Progenitor cell of endocrine pancreas (in vitro differentiated cells): ENCODE results near the gene SPRING1. TPM values are rescaled to one million over a fixed set of nuclear protein-coding genes. Genes with fewer than 3 reads are reported as not detected.

Experiments
- DNase-seq: peaks from one replicate; pipeline ENCODE4 v3.0.0; 2021; ENCODE audit warnings: low spot score; ENCODE audit not compliant: unreplicated experiment
- H3K27ac Mint-ChIP-seq: 2 replicates; pipeline ENCODE4 v1.8.0; 2021; ENCODE audit warnings: mild to moderate bottlenecking, moderate library complexity, mixed read lengths
- H3K27me3 Mint-ChIP-seq: 2 replicates; pipeline ENCODE4 v1.8.0; 2021; ENCODE audit warnings: mixed read lengths
- H3K36me3 Mint-ChIP-seq: 2 replicates; pipeline ENCODE4 v1.8.0; 2022; ENCODE audit warnings: mixed read lengths; ENCODE audit not compliant: insufficient read depth
- H3K4me1 Mint-ChIP-seq: 2 replicates; pipeline ENCODE4 v1.8.0; 2021; ENCODE audit warnings: low read depth, mixed read lengths
- H3K4me3 Mint-ChIP-seq: 2 replicates; pipeline ENCODE4 v1.8.0; 2021; ENCODE audit warnings: low read depth, mild to moderate bottlenecking, moderate library complexity, mixed read lengths
- H3K9me3 Mint-ChIP-seq: 2 replicates; pipeline ENCODE4 v1.8.0; 2021; ENCODE audit warnings: low read depth, mixed read lengths
- CTCF ChIP-seq: fragments of 200-600 bp; sonication (generic); IDR thresholded peaks from one replicate; pipeline ENCODE4 v1.5.0; 2021; ENCODE audit warnings: antibody characterized with exemption, mild to moderate bottlenecking; ENCODE audit not compliant: unreplicated experiment
- total RNA-seq: library from RNA; stranded (reverse); gene quantifications from 2 replicates; pipeline ENCODE4 v1.2.1, GENCODE V29; 2021

The SPRING1 gene
- total RNA-seq, 1 donor from 2014 or later, result 64.4 TPM

DNA sequence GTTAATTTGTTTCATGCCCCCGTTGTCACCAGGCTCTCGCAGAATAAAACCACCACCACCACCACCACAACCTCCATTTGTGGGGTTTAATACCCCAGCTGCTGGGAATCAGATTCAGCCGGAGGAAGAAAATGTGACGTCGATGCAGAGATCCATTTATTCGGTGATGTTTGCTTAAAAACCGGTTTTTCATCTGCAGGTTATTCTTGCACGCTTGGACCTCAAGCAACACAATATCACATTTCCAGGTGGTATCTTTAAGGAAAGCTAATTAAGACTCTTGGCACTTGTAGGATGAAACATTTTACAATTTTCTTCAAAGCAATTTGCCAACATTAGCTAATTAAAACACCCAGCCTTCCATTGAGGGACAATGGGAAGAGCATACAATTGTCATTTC is 39.8 kb downstream of the SPRING1 start:
- H3K4me1 Mint-ChIP-seq, result peaks cover 44% of the 10 kb centered on the region
- H3K36me3 Mint-ChIP-seq, result no peaks in the 10 kb centered on the region
- TF ChIP-seq CTCF, result no peak
- H3K9me3 Mint-ChIP-seq, result no peaks in the 10 kb centered on the region
- H3K4me3 Mint-ChIP-seq, result peak overlapping the region; percentile 37
- H3K27ac Mint-ChIP-seq, result peak overlapping the region; percentile 93
- H3K27me3 Mint-ChIP-seq, result peaks cover 28% of the 10 kb centered on the region
- DNase-seq, result no peak

DNA sequence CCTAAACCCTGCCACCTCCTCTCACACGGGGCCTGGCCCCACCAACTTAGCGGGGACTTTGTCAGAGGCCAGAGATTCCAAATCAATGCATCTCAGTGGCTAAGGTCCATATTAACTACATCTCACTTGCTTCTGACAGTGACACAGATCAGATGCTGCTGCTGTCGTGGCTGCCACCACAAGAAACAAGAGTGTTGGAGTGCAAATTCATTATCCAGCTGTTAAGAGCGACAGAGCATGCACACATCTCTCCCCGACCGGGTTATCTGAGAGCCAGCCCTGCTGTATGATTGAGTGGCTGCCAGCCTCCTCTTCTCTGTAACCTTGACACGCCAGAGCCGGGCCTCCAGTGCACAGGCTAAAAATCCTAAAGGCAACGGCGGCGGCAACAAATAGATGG is 40.2 kb downstream of the SPRING1 start:
- Mint-ChIP-seq H3K36me3 (no peaks in the 10 kb centered on the region), H3K9me3 (no peaks in the 10 kb centered on the region), H3K27ac (peak overlapping the region; percentile 93), H3K27me3 (peaks cover 32% of the 10 kb centered on the region), H3K4me3 (peak overlapping the region; percentile 37), H3K4me1 (peaks cover 44% of the 10 kb centered on the region)
- DNase-seq, result no peak
- no peak for TF ChIP-seq CTCF

DNA sequence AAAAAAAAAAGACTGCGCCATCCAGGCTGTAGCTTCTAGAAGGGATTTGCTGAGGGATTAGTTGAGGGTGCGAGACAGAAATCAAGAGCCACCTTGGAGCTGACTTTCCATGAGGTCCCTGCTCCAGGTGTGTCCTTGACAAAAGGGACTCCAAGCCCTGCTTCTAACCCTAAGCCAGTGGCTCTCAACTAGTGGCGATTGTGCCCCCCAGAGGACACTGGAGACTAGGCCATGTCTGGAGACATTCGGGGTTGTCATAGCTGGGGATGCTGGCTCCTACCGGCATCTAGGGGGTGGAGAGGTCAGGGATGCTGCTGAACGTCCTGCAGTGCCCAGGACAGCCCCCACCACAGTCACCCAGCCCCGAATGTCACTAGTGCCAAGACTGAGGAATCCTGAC is 40.6 kb downstream of the SPRING1 start:
- Mint-ChIP-seq H3K4me3 (no peak overlapping the region), H3K27ac (no peak overlapping the region), H3K4me1 (peaks cover 44% of the 10 kb centered on the region), H3K9me3 (no peaks in the 10 kb centered on the region), H3K27me3 (peaks cover 35% of the 10 kb centered on the region), H3K36me3 (no peaks in the 10 kb centered on the region)
- DNase-seq, result no peak
- TF ChIP-seq CTCF, result peak; percentile 41

GRCh38 chr12:116695464-116695725 is 42.5 kb downstream of the SPRING1 start:
- Mint-ChIP-seq H3K9me3 (no peaks in the 10 kb centered on the region), H3K27ac (no peak overlapping the region), H3K36me3 (no peaks in the 10 kb centered on the region), H3K27me3 (peaks cover 38% of the 10 kb centered on the region), H3K4me3 (no peak overlapping the region), H3K4me1 (peaks cover 44% of the 10 kb centered on the region)
- no peak for TF ChIP-seq CTCF
- DNase-seq, result no peak

- Mint-ChIP-seq H3K27me3 (peaks cover 38% of the 10 kb centered on the region), H3K4me1 (peaks cover 44% of the 10 kb centered on the region), H3K4me3 (no peak overlapping the region), H3K36me3 (no peaks in the 10 kb centered on the region), H3K9me3 (no peaks in the 10 kb centered on the region), H3K27ac (no peak overlapping the region)
- TF ChIP-seq CTCF, result no peak
- no peak for DNase-seq
Measured at GRCh38 chr12:116694653-116695463, 43.0 kb downstream of the SPRING1 start.
